Measurements from ENCODE around the gene ERF. TPM values are rescaled to one million over a fixed set of nuclear protein-coding genes. Genes with fewer than 3 reads are reported as not detected.

The ERF gene
- total RNA-seq, 1 donor from 2014 or later = 31.6 TPM

GRCh38 chr19:42283188-42284065 is 28.5 kb upstream of the ERF start:
- no peak for DNase-seq (ENCODE audit: low read depth)
- Histone ChIP-seq H3K27me3 (ENCODE audit: control insufficient read depth, insufficient read depth, low read length) (no peaks in the 10 kb centered on the region), H3K36me3 (ENCODE audit: control insufficient read depth, insufficient read depth, low read length) (peaks cover 1% of the 10 kb centered on the region), H3K4me3 (ENCODE audit: low read depth, low read length) (peak overlapping the region; percentile 62)
- no peak for TF ChIP-seq CTCF (IDR thresholded peaks at IDR 0.05; ENCODE audit: insufficient read depth, low read length, poor library complexity, severe bottlenecking)

- no peak for DNase-seq (ENCODE audit: low read depth)
- Histone ChIP-seq H3K4me3 (ENCODE audit: low read depth, low read length) (no peak overlapping the region), H3K36me3 (ENCODE audit: control insufficient read depth, insufficient read depth, low read length) (peaks cover 1% of the 10 kb centered on the region), H3K27me3 (ENCODE audit: control insufficient read depth, insufficient read depth, low read length) (no peaks in the 10 kb centered on the region)
- no peak for TF ChIP-seq CTCF (IDR thresholded peaks at IDR 0.05; ENCODE audit: insufficient read depth, low read length, poor library complexity, severe bottlenecking)
These were observed 27.9 kb upstream of the ERF start for GRCh38 chr19:42282819-42283187.

- no peak for TF ChIP-seq CTCF (IDR thresholded peaks at IDR 0.05; ENCODE audit: insufficient read depth, low read length, poor library complexity, severe bottlenecking)
- H3K27me3 ChIP-seq (ENCODE audit: control insufficient read depth, insufficient read depth, low read length) = no peaks in the 10 kb centered on the region
- H3K36me3 ChIP-seq (ENCODE audit: control insufficient read depth, insufficient read depth, low read length) = no peaks in the 10 kb centered on the region
- H3K4me3 ChIP-seq (ENCODE audit: low read depth, low read length) = peak overlapping the region; percentile 3
- no peak for DNase-seq (ENCODE audit: low read depth)
These were observed 27.2 kb upstream of the ERF start for GRCh38 chr19:42281827-42282762.

- no peak for TF ChIP-seq CTCF (IDR thresholded peaks at IDR 0.05; ENCODE audit: insufficient read depth, low read length, poor library complexity, severe bottlenecking)
- no peaks in the 10 kb centered on the region for H3K36me3 ChIP-seq (ENCODE audit: control insufficient read depth, insufficient read depth, low read length)
- peak overlapping the region; percentile 62 for H3K4me3 ChIP-seq (ENCODE audit: low read depth, low read length)
- DNase-seq (ENCODE audit: low read depth) = no peak
- H3K27me3 ChIP-seq (ENCODE audit: control insufficient read depth, insufficient read depth, low read length) = no peaks in the 10 kb centered on the region
These were observed 26.4 kb upstream of the ERF start for GRCh38 chr19:42281146-42281826.

- H3K36me3 ChIP-seq (ENCODE audit: control insufficient read depth, insufficient read depth, low read length) = no peaks in the 10 kb centered on the region
- no peak for DNase-seq (ENCODE audit: low read depth)
- H3K27me3 ChIP-seq (ENCODE audit: control insufficient read depth, insufficient read depth, low read length) = no peaks in the 10 kb centered on the region
- TF ChIP-seq CTCF (IDR thresholded peaks at IDR 0.05; ENCODE audit: insufficient read depth, low read length, poor library complexity, severe bottlenecking) = no peak
- H3K4me3 ChIP-seq (ENCODE audit: low read depth, low read length) = peak overlapping the region; percentile 62
These were observed 25.9 kb upstream of the ERF start for GRCh38 chr19:42280815-42281145.
